Measurements from ENCODE around the gene SLC19A2. TPM values are rescaled to one million over a fixed set of nuclear protein-coding genes. Genes with fewer than 3 reads are reported as not detected.
A peak's percentile ranks its signal among the peaks of the same experiment; 100 is the strongest.
"Not testable (repeated sequence)": the region's sequence is repeated elsewhere in the genome, so short reads cannot be mapped to it uniquely, and the experiment has no call there.

SLC19A2 gene, protein sequence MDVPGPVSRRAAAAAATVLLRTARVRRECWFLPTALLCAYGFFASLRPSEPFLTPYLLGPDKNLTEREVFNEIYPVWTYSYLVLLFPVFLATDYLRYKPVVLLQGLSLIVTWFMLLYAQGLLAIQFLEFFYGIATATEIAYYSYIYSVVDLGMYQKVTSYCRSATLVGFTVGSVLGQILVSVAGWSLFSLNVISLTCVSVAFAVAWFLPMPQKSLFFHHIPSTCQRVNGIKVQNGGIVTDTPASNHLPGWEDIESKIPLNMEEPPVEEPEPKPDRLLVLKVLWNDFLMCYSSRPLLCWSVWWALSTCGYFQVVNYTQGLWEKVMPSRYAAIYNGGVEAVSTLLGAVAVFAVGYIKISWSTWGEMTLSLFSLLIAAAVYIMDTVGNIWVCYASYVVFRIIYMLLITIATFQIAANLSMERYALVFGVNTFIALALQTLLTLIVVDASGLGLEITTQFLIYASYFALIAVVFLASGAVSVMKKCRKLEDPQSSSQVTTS
- total RNA-seq, result 10 to 100 TPM in 3 of 4 donors, 1 to 10 TPM in 1; 2.8 to 20.2 (median 14.9) TPM

GRCh38 chr1:169485431-169486280 is at the start of gene SLC19A2:
Gene SLC19A2, minus strand, starts transcription at chr1:169485944. Its CDS starts 178 bp downstream, at chr1:169485766.
- 0% methylated on average over 59 of the region's 85 CpGs; no CpG with 5 or more reads in 1 of the 2 donors for WGBS, 2 donors (ENCODE audit: low coverage in 1 of 2)
- Histone ChIP-seq H3K27ac (peak within 1 kb of the TSS; percentile 97 to 99 (median 98)), H3K4me1 (peaks cover 0 to 37% (median 24%) of the 10 kb centered on the region in 4 donors), H3K4me3 (peak within 1 kb of the TSS; percentile 70 to 97 (median 90)), H3K9me3 (no peaks in the 10 kb centered on the region), H3K36me3 (no peaks in the 10 kb centered on the region), H3K27me3 (no peaks in the 10 kb centered on the region)
- intact Hi-C loops (cut with DNase I; ENCODE audit: low total_unique reads), result no loop called here
- in situ Hi-C loops (cut with MboI; ENCODE audit: low pct_ligation_motif_present in 1 of 4, low pct_unique_long_range_greater_than_20kb in 1 of 4, low sequenced_read_pairs in 3 of 4), result loop anchor here in 1 of 4 donors (10.0 kb wide), 1 partner anchor 59 kb away; no protein-coding TSS in a partner anchor
- TF ChIP-seq POLR2A (IDR thresholded peaks at IDR 0.05) (peak; percentile 96), EP300 (IDR thresholded peaks at IDR 0.05; ENCODE audit: low read depth) (peak; percentile 99), CTCF (IDR thresholded peaks at IDR 0.05) (peak in 2 of 5 experiments; percentile 27 to 51), POLR2AphosphoS5 (IDR thresholded peaks at IDR 0.05) (peak; percentile 95 to 97 (median 96))
- DNase-seq, result peak; percentile 100

- DNase-seq, result no peak
- no peak overlapping the region for H3K27ac ChIP-seq
- peaks cover 0 to 4% (median 1%) of the 10 kb centered on the region in 4 donors for H3K4me1 ChIP-seq
- H3K36me3 ChIP-seq, result no peaks in the 10 kb centered on the region
- no peak overlapping the region for H3K4me3 ChIP-seq
- in situ Hi-C loops (cut with MboI; ENCODE audit: low pct_ligation_motif_present in 1 of 4, low pct_unique_long_range_greater_than_20kb in 1 of 4, low sequenced_read_pairs in 3 of 4), result loop anchor here in 1 of 4 donors (25.0 kb wide), 1 partner anchor 147 kb away; no protein-coding TSS in a partner anchor
- WGBS, 2 donors (ENCODE audit: low coverage in 1 of 2), result 90 to 98% methylated on average over 2 of the region's 2 CpGs
- TF ChIP-seq POLR2AphosphoS5 (IDR thresholded peaks at IDR 0.05), result no peak
- TF ChIP-seq EP300 (IDR thresholded peaks at IDR 0.05; ENCODE audit: low read depth), result no peak
- no peak for TF ChIP-seq CTCF (IDR thresholded peaks at IDR 0.05)
- no peak for TF ChIP-seq POLR2A (IDR thresholded peaks at IDR 0.05)
- no peaks in the 10 kb centered on the region for H3K27me3 ChIP-seq
- intact Hi-C loops (cut with DNase I; ENCODE audit: low total_unique reads), result no loop called here
- no peaks in the 10 kb centered on the region for H3K9me3 ChIP-seq
Observed at GRCh38 chr1:169534653-169535052, 48.9 kb upstream of the SLC19A2 start.

GRCh38 chr1:169533528-169534190 is 47.9 kb upstream of the SLC19A2 start:
- in situ Hi-C loops (cut with MboI; ENCODE audit: low pct_ligation_motif_present in 1 of 4, low pct_unique_long_range_greater_than_20kb in 1 of 4, low sequenced_read_pairs in 3 of 4), result loop anchor here in 1 of 4 donors (25.0 kb wide), 1 partner anchor 146 kb away; no protein-coding TSS in a partner anchor
- 64 to 66% methylated on average over 8 to 9 of the region's 9 CpGs for WGBS, 2 donors (ENCODE audit: low coverage in 1 of 2)
- H3K9me3 ChIP-seq; intact Hi-C loops (cut with DNase I; ENCODE audit: low total_unique reads); H3K27ac ChIP-seq; DNase-seq; H3K36me3 ChIP-seq; H3K4me3 ChIP-seq; H3K27me3 ChIP-seq: not testable (repeated sequence)
- peaks cover 0 to 13% (median 6%) of the 10 kb centered on the region in 4 donors for H3K4me1 ChIP-seq

DNA sequence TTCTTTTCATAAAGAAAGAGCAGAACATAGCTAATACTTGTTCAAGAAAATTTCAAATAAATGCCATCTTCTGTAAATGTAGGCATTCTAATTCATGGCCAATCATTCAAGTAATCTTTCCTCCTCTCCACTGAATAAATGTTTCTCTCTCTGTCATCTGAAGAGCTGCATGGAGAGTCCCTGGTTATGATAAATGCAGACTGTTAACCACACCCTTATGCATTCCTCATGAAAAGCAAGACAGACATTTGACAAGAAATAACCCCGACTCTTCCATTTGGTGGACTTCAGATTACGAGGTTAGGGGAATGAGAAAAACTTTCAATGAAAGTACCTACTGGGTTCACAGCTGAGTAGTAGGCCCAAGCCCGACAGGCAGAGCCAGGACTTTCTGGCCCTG is 44.7 kb upstream of the SLC19A2 start:
- Histone ChIP-seq H3K9me3 (no peaks in the 10 kb centered on the region), H3K4me1 (peaks cover 0 to 32% (median 11%) of the 10 kb centered on the region in 4 donors), H3K4me3 (no peak overlapping the region), H3K27ac (no peak overlapping the region), H3K36me3 (no peaks in the 10 kb centered on the region), H3K27me3 (no peaks in the 10 kb centered on the region)
- DNase-seq, result no peak
- WGBS, 2 donors (ENCODE audit: low coverage in 1 of 2), result 70% methylated on average over 3 of the region's 3 CpGs; no CpG with 5 or more reads in 1 of the 2 donors
- TF ChIP-seq POLR2AphosphoS5 (IDR thresholded peaks at IDR 0.05) (no peak), POLR2A (IDR thresholded peaks at IDR 0.05) (no peak), EP300 (IDR thresholded peaks at IDR 0.05; ENCODE audit: low read depth) (no peak), CTCF (IDR thresholded peaks at IDR 0.05) (no peak)
- intact Hi-C loops (cut with DNase I; ENCODE audit: low total_unique reads) (no loop called here), in situ Hi-C loops (cut with MboI; ENCODE audit: low pct_ligation_motif_present in 1 of 4, low pct_unique_long_range_greater_than_20kb in 1 of 4, low sequenced_read_pairs in 3 of 4) (loop anchor here in 1 of 4 donors (25.0 kb wide), 1 partner anchor 143 kb away; no protein-coding TSS in a partner anchor)
